BLaER1 treated with 17β-estradiol and CSF1 and Interleukin-3, amounts not matched to agents 10 nM and 100 nM (cell line): ENCODE data around the gene IFT81.

ENCODE experiments used
- H3K27ac ChIP-seq, 11 experiments: shearing (Covaris generic); formaldehyde crosslinking; 2 replicates each; pipeline ENCODE4 v1.8.1; 2022
- H3K27me3 ChIP-seq, 11 experiments: shearing (Covaris generic); formaldehyde crosslinking; 2 replicates each; pipeline ENCODE4 v1.8.1; 2022
- H3K36me3 ChIP-seq, 11 experiments: shearing (Covaris generic); formaldehyde crosslinking; 2 replicates each; pipeline ENCODE4 v1.8.1; 2022
- H3K4me1 ChIP-seq, 10 experiments: shearing (Covaris generic); formaldehyde crosslinking; 2 replicates each; pipeline ENCODE4 v1.8.1; 2022
- H3K4me2 ChIP-seq, 11 experiments: shearing (Covaris generic); formaldehyde crosslinking; 2 replicates each; pipeline ENCODE4 v1.8.1; 2022
- H3K4me3 ChIP-seq, 10 experiments: shearing (Covaris generic); formaldehyde crosslinking; 2 replicates each; pipeline ENCODE4 v1.8.1; 2022
- H3K9ac ChIP-seq, 11 experiments: shearing (Covaris generic); formaldehyde crosslinking; 2 replicates each; pipeline ENCODE4 v1.8.1; 2022
- H3K9me3 ChIP-seq, 11 experiments: shearing (Covaris generic); formaldehyde crosslinking; replicated peaks in 1 of 11; 2 replicates each; pipeline ENCODE4 v1.8.1; 2022
- H4K20me1 ChIP-seq, 11 experiments: shearing (Covaris generic); formaldehyde crosslinking; 2 replicates each; pipeline ENCODE4 v1.8.1; 2022
- Cebpa-rat ChIP-seq, 11 experiments: shearing (Covaris generic); IDR thresholded peaks; 2 replicates each; pipeline ENCODE4 v1.8.1; 2022

The IFT81 gene

DNA sequence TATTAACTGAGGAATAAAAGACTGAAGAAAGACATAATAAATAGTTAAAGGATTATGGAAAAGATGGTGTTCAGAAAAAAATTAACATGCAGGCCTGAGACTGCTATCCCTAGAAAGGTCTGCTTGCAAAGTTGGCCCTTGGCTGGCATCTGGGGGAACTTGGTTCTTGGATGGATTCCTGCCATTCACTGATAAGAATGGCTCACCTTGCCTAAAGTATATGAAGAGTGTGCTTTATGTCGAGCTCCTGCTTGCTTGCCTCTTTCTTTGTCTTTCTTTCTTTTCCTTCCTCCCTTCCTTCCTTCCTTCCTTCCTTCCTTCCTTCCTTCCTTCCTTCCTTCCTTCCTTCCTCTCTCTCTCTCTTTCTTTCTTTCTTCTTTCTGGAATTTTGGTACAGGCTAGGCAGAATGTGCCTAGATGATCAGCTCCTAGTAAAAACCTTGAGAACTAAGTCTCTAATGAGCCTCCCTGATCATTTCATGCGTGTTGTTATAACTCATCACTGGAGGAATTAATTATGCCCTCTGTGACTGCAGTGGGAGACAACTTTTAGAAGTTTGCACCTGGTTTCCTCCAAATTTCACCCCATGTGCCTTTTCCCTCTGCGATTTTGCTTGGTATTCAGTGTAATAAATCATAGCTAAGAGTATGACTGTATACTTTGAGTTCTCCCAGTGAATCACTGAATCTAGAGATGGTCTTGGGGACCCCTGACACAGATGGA is 44.7 kb downstream of the IFT81 start:
- Histone ChIP-seq H4K20me1 (no peaks in the 10 kb centered on the region), H3K36me3 (peaks cover 0 to 35% (median 19%) of the 10 kb centered on the region in 11 experiments; a peak in 13 of 22 replicates)

DNA sequence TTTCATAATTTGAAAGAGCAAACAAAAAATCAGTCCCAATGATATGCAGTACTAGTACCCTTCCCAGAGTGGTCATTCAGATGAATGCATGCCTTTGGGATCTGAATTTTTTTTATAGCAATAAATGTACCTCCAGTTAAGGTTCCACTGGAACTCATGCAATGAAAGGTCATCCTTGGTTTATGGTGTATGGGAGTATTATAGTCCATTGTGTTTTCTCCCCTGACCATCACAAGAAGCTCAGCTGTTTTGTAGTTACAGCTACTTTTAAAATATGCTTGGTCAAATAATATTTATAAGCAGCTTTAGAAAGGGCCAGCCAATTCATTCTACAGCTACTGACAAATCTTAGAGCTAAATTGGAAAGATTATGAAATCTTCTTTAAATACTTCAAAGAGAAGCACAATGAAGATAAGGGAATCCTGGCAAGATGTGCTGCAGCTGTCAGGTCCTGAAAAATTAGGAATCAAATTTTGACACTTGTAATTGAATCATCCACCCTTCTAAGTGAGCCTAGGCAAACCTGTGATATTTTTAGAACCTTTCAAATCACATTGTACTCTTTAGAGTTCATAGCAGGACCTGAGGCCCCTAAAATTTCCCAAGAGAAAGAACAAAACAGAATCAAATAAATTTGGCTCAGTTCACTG is 46.5 kb downstream of the IFT81 start:
- Histone ChIP-seq H3K27ac (no peak overlapping the region), H3K36me3 (peaks cover 0 to 26% (median 15%) of the 10 kb centered on the region in 11 experiments; a peak in 13 of 22 replicates), H3K4me2 (no peak overlapping the region), H3K4me1 (peaks cover 0 to 8% (median 6%) of the 10 kb centered on the region in 10 experiments; a peak in 12 of 20 replicates), H3K4me3 (no peak overlapping the region), H4K20me1 (no peaks in the 10 kb centered on the region), H3K9me3 (peaks cover 0 to 19% (median 9%) of the 10 kb centered on the region in 11 experiments; a peak in 15 of 22 replicates), H3K27me3 (no peaks in the 10 kb centered on the region), H3K9ac (no peak overlapping the region)
- TF ChIP-seq Cebpa-rat (IDR thresholded peaks at IDR 0.05) = no peak

More for the DNA sequence above, 44.7 kb downstream of the IFT81 start:
- Histone ChIP-seq H3K9me3 (peaks cover 0 to 19% (median 9%) of the 10 kb centered on the region in 11 experiments; a peak in 15 of 22 replicates), H3K4me2 (peak overlapping the region in 8 of 11 experiments; percentile 18 to 55 (median 45); a peak in 11 of 22 replicates), H3K27ac (no peak overlapping the region), H3K4me1 (peaks cover 0 to 8% (median 6%) of the 10 kb centered on the region in 10 experiments; a peak in 12 of 20 replicates), H3K4me3 (no peak overlapping the region), H3K27me3 (no peaks in the 10 kb centered on the region), H3K9ac (no peak overlapping the region)
- no peak for TF ChIP-seq Cebpa-rat (IDR thresholded peaks at IDR 0.05)

DNA sequence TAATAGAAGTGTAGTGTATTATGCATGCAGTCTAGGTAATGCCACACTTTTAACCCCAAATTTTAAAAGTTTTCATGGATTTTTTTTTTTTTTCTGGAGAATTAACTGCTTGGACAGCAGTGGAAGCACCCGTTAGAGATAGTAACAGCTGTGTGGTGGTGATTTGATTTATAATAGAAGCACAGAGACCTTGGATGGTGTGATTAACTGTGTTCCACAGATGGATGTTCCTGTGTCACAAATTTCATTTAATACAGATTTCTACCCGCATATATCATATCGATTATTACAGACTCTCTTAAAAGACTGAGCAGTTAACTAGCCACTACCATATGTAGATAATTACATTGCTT is 47.0 kb downstream of the IFT81 start:
- H3K27me3 ChIP-seq = no peaks in the 10 kb centered on the region
- H3K4me3 ChIP-seq = no peak overlapping the region
- H3K4me2 ChIP-seq = no peak overlapping the region
- peaks cover 0 to 24% (median 12%) of the 10 kb centered on the region in 11 experiments; a peak in 12 of 22 replicates for H3K36me3 ChIP-seq
- H4K20me1 ChIP-seq = no peaks in the 10 kb centered on the region
- no peak overlapping the region for H3K9ac ChIP-seq
- no peak for TF ChIP-seq Cebpa-rat (IDR thresholded peaks at IDR 0.05)
- no peak overlapping the region for H3K27ac ChIP-seq
- peaks cover 0 to 11% (median 6%) of the 10 kb centered on the region in 10 experiments; a peak in 12 of 20 replicates for H3K4me1 ChIP-seq
- H3K9me3 ChIP-seq = peaks cover 0 to 19% (median 12%) of the 10 kb centered on the region in 11 experiments; a peak in 15 of 22 replicates

DNA sequence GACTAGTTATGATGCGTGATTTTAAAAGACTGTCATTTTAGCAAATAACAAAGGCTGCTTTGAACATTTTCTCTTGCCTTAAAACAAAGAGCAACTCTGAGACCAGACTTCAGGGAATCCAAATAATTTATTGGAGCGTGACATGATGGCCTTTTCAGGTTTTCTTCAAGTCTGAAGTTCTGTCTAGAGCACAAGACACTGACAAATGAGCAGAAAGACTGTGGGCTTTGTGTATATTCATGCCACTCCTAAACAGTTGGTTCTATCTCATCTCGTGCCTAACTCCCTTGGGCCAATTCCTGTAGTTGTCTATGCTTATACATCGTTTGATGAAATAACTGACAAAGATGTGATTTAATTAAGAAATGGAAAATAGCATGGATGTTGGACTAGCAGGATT is 47.5 kb downstream of the IFT81 start:
- Histone ChIP-seq H3K4me1 (peaks cover 0 to 16% (median 8%) of the 10 kb centered on the region in 10 experiments; a peak in 13 of 20 replicates), H3K4me3 (no peak overlapping the region), H3K9me3 (peaks cover 0 to 19% (median 12%) of the 10 kb centered on the region in 11 experiments; a peak in 15 of 22 replicates), H3K4me2 (no peak overlapping the region), H3K36me3 (peaks cover 0 to 24% (median 12%) of the 10 kb centered on the region in 11 experiments; a peak in 12 of 22 replicates), H4K20me1 (no peaks in the 10 kb centered on the region), H3K9ac (no peak overlapping the region), H3K27me3 (no peaks in the 10 kb centered on the region), H3K27ac (no peak overlapping the region)
- no peak for TF ChIP-seq Cebpa-rat (IDR thresholded peaks at IDR 0.05)

DNA sequence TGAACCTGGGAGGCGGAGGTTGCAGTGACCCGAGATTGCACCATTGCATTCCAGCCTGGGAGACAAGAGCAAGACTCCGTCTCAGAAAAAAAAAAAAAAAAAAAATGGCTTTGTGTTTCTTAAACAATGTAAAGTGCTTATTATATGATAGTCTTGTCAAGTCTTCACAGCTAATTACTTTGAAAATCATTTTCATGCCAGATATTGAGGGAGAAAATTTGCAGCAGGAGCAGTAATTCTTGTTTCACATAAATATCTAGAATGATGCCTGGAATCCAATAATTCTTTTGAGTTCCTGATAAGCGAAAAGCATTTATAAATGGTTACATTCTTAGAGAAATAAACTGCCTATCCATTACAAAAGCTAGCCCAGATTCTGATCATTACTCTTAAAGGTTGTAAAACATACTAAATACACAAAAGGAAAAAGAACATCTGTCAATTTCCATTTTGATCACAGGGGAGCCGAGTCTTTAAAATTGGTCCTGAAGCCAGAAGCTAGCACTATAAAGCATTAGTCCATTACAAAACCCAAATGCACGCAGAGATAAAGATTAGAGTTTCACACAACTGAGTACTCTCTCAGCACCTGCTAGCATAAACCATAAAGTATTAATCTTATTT is 50.3 kb downstream of the IFT81 start:
- peaks cover 0 to 11% (median 6%) of the 10 kb centered on the region in 11 experiments; a peak in 10 of 22 replicates for H3K36me3 ChIP-seq
- peaks cover 0 to 25% (median 13%) of the 10 kb centered on the region in 10 experiments; a peak in 11 of 20 replicates for H3K4me1 ChIP-seq
- H3K4me2 ChIP-seq = no peak overlapping the region
- H4K20me1 ChIP-seq = no peaks in the 10 kb centered on the region
- H3K27me3 ChIP-seq = no peaks in the 10 kb centered on the region
- TF ChIP-seq Cebpa-rat (IDR thresholded peaks at IDR 0.05) = no peak
- H3K27ac ChIP-seq = no peak overlapping the region
- H3K4me3 ChIP-seq = no peak overlapping the region
- peaks cover 0 to 19% (median 12%) of the 10 kb centered on the region in 11 experiments; a peak in 15 of 22 replicates for H3K9me3 ChIP-seq
- no peak overlapping the region for H3K9ac ChIP-seq

DNA sequence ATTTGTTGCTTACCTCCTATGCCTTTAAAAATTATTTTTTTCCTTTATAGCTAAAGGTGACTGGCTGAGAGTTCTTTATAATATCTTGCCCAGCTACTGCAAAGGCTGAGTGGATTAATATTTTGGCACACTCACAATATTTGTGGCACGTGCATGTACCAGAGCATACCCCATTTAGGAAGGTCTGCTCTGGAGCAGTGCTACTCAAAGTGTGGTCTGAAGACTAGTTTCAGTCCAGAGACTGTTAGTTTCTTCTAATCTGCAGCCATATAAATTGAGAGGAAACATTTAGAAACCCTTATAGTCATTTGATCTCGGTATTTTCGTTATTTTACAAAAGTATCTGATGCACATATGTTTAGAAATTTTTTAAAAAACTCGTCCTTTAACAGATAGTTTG is 51.0 kb downstream of the IFT81 start:
- TF ChIP-seq Cebpa-rat (IDR thresholded peaks at IDR 0.05) = no peak
- Histone ChIP-seq H3K4me1 (peaks cover 0 to 25% (median 13%) of the 10 kb centered on the region in 10 experiments; a peak in 11 of 20 replicates), H3K4me3 (no peak overlapping the region), H3K27me3 (no peaks in the 10 kb centered on the region), H3K27ac (no peak overlapping the region), H3K9me3 (peaks cover 0 to 19% (median 12%) of the 10 kb centered on the region in 11 experiments; a peak in 15 of 22 replicates), H3K4me2 (no peak overlapping the region), H3K36me3 (peaks cover 0 to 9% (median 4%) of the 10 kb centered on the region in 11 experiments; a peak in 7 of 22 replicates), H3K9ac (no peak overlapping the region), H4K20me1 (no peaks in the 10 kb centered on the region)

DNA sequence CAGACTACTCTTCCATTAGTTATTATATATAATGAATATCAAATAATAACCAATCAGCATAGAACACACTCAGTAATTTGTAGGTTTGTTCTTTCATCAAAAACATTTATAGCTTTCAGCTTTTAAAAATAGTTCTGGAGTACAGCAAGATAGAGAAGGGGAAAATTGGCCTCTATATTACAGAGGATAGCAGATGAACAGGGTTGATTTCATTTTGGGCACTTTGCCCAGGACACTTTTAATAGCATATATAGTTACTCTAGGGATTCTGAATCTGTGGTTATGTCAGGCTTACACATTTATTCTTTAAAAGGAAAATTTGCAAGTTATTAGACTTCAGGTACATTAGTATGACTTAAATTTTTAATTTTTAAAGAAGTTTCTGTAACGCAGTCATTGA is 52.6 kb downstream of the IFT81 start:
- no peak for TF ChIP-seq Cebpa-rat (IDR thresholded peaks at IDR 0.05)
- Histone ChIP-seq H3K27me3 (no peaks in the 10 kb centered on the region), H3K4me1 (peaks cover 0 to 25% (median 13%) of the 10 kb centered on the region in 10 experiments; a peak in 11 of 20 replicates), H3K4me3 (no peak overlapping the region), H3K9me3 (peaks cover 0 to 16% (median 11%) of the 10 kb centered on the region in 11 experiments; a peak in 15 of 22 replicates), H4K20me1 (no peaks in the 10 kb centered on the region), H3K36me3 (peaks cover 0 to 21% (median 7%) of the 10 kb centered on the region in 11 experiments; a peak in 11 of 22 replicates), H3K27ac (no peak overlapping the region), H3K4me2 (peak overlapping the region in 6 of 11 experiments; percentile 13 to 34 (median 26); a peak in 7 of 22 replicates), H3K9ac (no peak overlapping the region)

DNA sequence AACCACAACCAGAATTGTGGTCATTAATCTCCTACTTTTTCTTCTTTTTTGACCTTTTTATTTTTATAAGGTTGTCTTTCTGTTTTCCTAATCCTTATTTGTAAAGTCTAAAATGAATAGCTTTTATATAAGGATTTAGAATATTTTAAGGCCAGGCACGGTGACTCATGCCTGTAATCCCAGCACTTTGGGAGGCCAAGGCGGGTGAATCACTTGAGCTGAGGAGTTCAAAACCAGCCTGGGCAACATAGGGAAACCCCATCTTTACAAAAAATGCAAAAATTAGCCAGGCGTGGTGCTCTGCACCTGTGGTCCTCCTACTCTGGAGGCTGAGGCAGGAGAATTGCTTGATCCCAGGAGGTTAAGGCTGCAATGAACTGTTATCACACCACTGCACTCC is 55.1 kb downstream of the IFT81 start:
- H3K4me2 ChIP-seq = peak overlapping the region in 7 of 11 experiments; percentile 13 to 53 (median 24); a peak in 9 of 22 replicates
- peak overlapping the region in 3 of 11 experiments; percentile 3 to 51 (median 45); a peak in 2 of 22 replicates for H3K27ac ChIP-seq
- H3K27me3 ChIP-seq = no peaks in the 10 kb centered on the region
- H3K4me3 ChIP-seq = no peak overlapping the region
- H4K20me1 ChIP-seq = no peaks in the 10 kb centered on the region
- no peak overlapping the region for H3K9ac ChIP-seq
- TF ChIP-seq Cebpa-rat (IDR thresholded peaks at IDR 0.05) = peak in 1 of 11 experiments; percentile 25; a peak in 1 of 22 replicates
- H3K9me3 ChIP-seq = peaks cover 0 to 6% (median 0%) of the 10 kb centered on the region in 11 experiments; a peak in 4 of 22 replicates
- H3K36me3 ChIP-seq = peaks cover 0 to 43% (median 16%) of the 10 kb centered on the region in 11 experiments; a peak in 15 of 22 replicates
- peaks cover 0 to 25% (median 13%) of the 10 kb centered on the region in 10 experiments; a peak in 11 of 20 replicates for H3K4me1 ChIP-seq
